Right atrium auricular region (tissue), 2 donors: Measurements from ENCODE around the gene ASTN2. TPM values are rescaled to one million over a fixed set of nuclear protein-coding genes. Genes with fewer than 3 reads are reported as not detected.

Source experiments
- DNase-seq: peaks from one replicate; pipeline ENCODE4 v3.0.0-alpha.2; 2019; ENCODE audit warnings: low spot score
- H3K27ac ChIP-seq, 2 donors: fragments of 200-600 bp; sonication (generic); 1 replicate in 1 of 2; 2 replicates in 1 of 2; pipeline ENCODE4 v1.5.1; 2016 to 2019
- H3K27me3 ChIP-seq, 2 donors: fragments of 200-600 bp; sonication (generic); one replicate each; pipeline versions ENCODE4 v1.5.1 to v1.6.0; 2017 to 2019
- H3K36me3 ChIP-seq: fragments of 200-600 bp; sonication (generic); one replicate; pipeline ENCODE4 v1.5.1; 2016
- H3K4me1 ChIP-seq, 2 donors: fragments of 200-600 bp; sonication (generic); one replicate each; pipeline versions ENCODE4 v1.5.1 to v1.6.0; 2017 to 2019
- H3K4me3 ChIP-seq, 2 donors: fragments of 200-600 bp; sonication (generic); 1 replicate in 1 of 2; 2 replicates in 1 of 2; pipeline ENCODE4 v1.5.1; 2017 to 2019; ENCODE audit warnings: mild to moderate bottlenecking in 1 of 2, moderate library complexity in 1 of 2
- H3K9me3 ChIP-seq, 2 donors: fragments of 200-600 bp; sonication (generic); one replicate each; pipeline ENCODE4 v1.5.1; 2019
- CTCF ChIP-seq, 2 donors: fragments of 200-600 bp; sonication (generic); IDR thresholded peaks; one replicate each; pipeline ENCODE4 v1.5.1; 2019; ENCODE audit warnings: antibody characterized with exemption in 2 of 2
- total RNA-seq, 2 donors: library from RNA; depleted of rRNA; stranded (reverse); fragments of >200 nt; gene quantifications; one replicate each; pipeline ENCODE4 v1.1.0, GENCODE V29; 2016

Gene ASTN2
- total RNA-seq, 2 donors from 2014 or later = 11.1 to 32.2 TPM

GRCh38 chr9:116377179-116377798 is 1037.6 kb downstream of the ASTN2 start:
- H3K36me3 ChIP-seq = peaks cover 4% of the 10 kb centered on the region
- no peak overlapping the region for H3K4me3 ChIP-seq
- no peaks in the 10 kb centered on the region for H3K4me1 ChIP-seq
- H3K27me3 ChIP-seq = no peaks in the 10 kb centered on the region
- H3K9me3 ChIP-seq = no peaks in the 10 kb centered on the region
- DNase-seq = no peak
- no peak for TF ChIP-seq CTCF (IDR thresholded peaks at IDR 0.05)
- H3K27ac ChIP-seq = no peak overlapping the region
